Mucosa of rectum (tissue), 2 donors: ENCODE data around the gene VEPH1.

Experiments used
- H3K27ac ChIP-seq, 2 donors: one replicate each; pipeline ENCODE4 v1.7.0; 2013; ENCODE audit warnings: inconsistent platforms in 2 of 2, low read depth in 2 of 2, low read length in 2 of 2
- H3K27me3 ChIP-seq, 2 donors: one replicate each; pipeline ENCODE4 v1.7.0; 2013; ENCODE audit warnings: low read length in 2 of 2; ENCODE audit not compliant: control insufficient read depth in 2 of 2, insufficient read depth in 2 of 2
- H3K36me3 ChIP-seq, 2 donors: one replicate each; pipeline ENCODE4 v1.7.0; 2013; ENCODE audit warnings: low read length in 2 of 2; ENCODE audit not compliant: control insufficient read depth in 2 of 2, insufficient read depth in 2 of 2
- H3K4me1 ChIP-seq, 2 donors: one replicate each; pipeline ENCODE4 v1.7.0; 2013; ENCODE audit warnings: low read length in 2 of 2, mild to moderate bottlenecking in 1 of 2; ENCODE audit not compliant: control insufficient read depth in 2 of 2, insufficient read depth in 2 of 2
- H3K4me3 ChIP-seq, 2 donors: one replicate each; pipeline ENCODE4 v1.7.0; 2013; ENCODE audit warnings: low read length in 2 of 2
- H3K9ac ChIP-seq, 2 donors: one replicate each; pipeline ENCODE4 v1.7.0; 2013; ENCODE audit warnings: low read length in 2 of 2, low read depth in 1 of 2, mild to moderate bottlenecking in 1 of 2
- H3K9me3 ChIP-seq, 2 donors: one replicate each; pipeline ENCODE4 v1.7.0; 2013; ENCODE audit warnings: low read length in 2 of 2; ENCODE audit not compliant: control insufficient read depth in 2 of 2
- donor health status: healthy.
- donor health status: Normal muscosa, but diverticular disease.

The VEPH1 gene

DNA sequence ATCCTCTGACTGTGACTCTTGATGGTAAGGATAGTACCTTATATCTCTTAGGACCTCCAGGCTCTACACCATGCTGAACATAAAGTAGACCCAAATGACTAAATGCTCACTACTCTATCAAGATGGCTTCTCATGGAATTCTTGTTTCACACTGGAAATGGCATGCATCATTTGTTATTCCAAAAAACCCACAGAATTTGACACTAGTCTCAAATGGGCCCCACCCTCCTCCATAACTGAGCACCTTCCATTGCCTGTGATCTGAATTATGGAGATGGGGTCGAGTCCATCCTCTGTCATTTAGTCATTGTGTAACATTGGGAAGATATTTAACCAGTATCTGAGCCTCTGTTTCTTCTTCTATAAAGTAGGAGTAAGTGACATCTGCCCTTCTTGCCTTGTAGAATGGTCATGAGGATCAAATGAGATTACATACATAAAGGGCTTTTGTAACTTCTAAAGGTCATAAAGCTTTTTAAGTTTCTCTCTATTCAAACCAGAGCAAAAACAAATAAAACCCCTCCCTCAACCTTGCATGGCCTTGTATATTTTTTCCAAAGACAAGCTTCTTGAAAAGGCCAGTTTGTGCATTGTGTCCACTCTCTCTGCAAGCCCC lies 123.6 kb downstream of the VEPH1 start:
- Histone ChIP-seq H3K9ac (no peak overlapping the region), H3K27ac (no peak overlapping the region), H3K4me3 (no peak overlapping the region), H3K36me3 (no peaks in the 10 kb centered on the region), H3K9me3 (no peaks in the 10 kb centered on the region), H3K4me1 (no peaks in the 10 kb centered on the region), H3K27me3 (no peaks in the 10 kb centered on the region)

DNA sequence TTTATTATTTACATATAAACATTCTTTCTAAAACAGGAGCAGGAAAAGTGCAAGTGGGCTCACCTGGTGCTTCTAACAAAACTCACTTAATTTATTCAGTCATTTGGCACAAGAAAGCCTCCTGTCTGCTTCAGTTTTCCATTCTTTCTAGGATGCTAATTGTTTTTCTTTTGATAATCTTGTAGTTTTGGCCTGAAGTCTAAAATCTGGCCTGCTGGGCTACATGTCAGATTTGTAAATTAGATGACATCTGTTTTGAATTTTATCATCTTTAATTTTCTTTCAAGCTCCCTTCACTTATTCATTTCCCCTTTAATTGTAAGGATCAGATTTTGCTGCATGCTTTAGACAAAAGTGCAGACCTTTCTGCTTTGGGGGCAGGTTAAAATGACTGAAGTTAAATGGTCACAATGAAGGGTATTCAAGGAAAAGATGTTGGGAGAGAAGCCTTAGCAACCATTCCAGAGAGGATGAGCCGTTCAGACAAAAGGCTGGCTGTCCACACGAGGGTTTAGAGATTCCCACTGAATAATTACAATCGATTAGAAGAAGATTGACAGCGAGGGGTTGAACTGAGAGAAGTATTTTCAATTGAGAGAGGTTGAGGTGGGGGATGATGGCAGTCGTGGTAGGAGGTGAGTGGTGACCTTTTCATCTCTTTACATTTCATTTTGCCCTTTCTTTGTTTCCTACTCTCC lies 126.5 kb downstream of the VEPH1 start:
- H3K27ac ChIP-seq, result no peak overlapping the region
- H3K9me3 ChIP-seq, result no peaks in the 10 kb centered on the region
- H3K9ac ChIP-seq, result no peak overlapping the region
- no peaks in the 10 kb centered on the region for H3K27me3 ChIP-seq
- no peaks in the 10 kb centered on the region for H3K36me3 ChIP-seq
- H3K4me1 ChIP-seq, result no peaks in the 10 kb centered on the region
- H3K4me3 ChIP-seq, result no peak overlapping the region

DNA sequence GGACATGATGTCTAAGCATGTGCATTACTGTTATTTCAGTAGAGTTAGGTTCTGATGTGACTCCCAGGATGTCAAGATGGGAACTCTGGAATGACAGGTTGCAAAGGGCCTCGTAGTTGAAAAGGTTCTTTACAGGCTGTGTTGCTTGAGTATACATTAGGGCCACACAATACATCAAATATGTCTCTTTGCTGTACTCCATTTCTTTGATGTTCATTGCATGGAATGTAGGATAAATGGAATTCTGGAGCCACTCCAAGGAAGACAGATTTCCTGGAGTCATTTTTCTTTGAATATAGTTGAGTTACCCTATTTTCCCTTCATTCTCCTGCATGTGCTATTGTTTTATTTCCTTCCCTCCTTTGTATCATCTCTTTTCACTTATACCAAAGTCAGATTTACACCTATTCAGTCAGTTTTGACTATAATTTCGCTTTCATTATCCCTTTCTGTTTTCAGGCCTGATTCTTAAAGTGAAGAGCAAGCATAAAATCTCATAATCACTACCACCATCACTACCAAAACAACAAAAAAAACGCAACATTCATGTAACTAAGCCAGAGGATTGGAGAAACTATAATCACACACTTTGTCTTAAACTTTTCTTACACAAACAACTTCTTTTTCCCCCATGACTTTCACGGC lies 127.8 kb downstream of the VEPH1 start:
- H3K27ac ChIP-seq, result no peak overlapping the region
- no peaks in the 10 kb centered on the region for H3K27me3 ChIP-seq
- no peaks in the 10 kb centered on the region for H3K36me3 ChIP-seq
- H3K4me3 ChIP-seq, result no peak overlapping the region
- no peaks in the 10 kb centered on the region for H3K4me1 ChIP-seq
- H3K9ac ChIP-seq, result no peak overlapping the region
- no peaks in the 10 kb centered on the region for H3K9me3 ChIP-seq

DNA sequence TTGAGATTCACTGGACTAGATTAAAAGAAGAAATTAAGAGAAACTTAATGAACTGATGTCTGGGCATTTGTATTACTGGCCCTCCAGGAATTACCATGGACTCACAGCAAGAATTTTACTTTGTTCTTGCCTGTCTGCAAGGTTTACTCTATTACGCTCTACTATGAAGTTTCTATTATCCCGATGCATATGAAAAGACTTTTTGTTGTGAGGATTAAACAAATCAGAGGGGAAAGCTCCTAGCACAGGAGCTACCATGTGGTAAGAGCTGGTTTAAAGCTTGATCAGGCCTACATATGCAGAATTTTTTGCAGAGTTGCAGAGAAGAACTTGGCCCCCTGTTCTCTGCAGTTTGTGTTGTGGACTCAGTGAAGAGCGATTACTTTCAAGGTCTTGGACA lies 128.3 kb downstream of the VEPH1 start:
- Histone ChIP-seq H3K9ac (no peak overlapping the region), H3K9me3 (no peaks in the 10 kb centered on the region), H3K27me3 (no peaks in the 10 kb centered on the region), H3K36me3 (no peaks in the 10 kb centered on the region), H3K27ac (no peak overlapping the region), H3K4me1 (no peaks in the 10 kb centered on the region), H3K4me3 (no peak overlapping the region)

DNA sequence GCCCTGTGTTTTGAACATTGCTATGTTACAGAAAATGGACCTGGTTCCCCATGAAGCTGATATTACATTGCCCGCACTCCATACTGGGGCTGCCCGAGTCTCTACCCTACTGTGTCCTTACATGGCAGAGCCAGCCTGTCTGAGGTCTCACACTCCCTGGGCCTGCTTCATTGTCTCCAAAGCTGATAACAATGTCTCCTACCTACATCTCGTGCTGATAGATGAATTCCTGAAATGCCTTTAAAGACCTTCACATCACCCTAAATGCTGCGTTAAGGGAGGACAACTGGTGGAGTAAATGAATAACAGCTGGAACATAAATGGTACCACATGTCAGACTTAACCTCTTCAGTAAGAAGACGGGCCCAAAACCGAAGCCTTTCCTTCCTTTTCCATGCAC lies 129.4 kb downstream of the VEPH1 start:
- H3K9ac ChIP-seq, result no peak overlapping the region
- H3K36me3 ChIP-seq, result no peaks in the 10 kb centered on the region

DNA sequence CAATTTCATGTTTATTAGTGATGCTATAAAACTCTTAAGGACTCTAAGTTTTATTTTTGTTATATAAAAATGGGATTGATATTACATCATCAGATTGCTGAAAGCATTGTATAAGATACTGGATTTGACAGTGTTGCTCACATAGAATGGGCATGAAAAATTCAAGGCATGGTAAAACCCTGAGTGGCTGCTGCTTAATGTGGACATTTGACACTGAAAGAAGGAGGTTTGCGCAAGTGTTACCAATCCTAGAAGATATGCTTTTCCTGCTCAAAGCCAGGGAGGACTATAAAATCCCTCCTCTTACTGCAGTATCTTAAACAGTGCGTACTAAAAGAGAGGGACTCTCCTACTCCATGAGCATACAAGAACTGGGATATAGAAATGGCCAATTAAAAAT lies 132.3 kb downstream of the VEPH1 start:
- H3K9ac ChIP-seq, result no peak overlapping the region
- no peak overlapping the region for H3K27ac ChIP-seq
- no peaks in the 10 kb centered on the region for H3K27me3 ChIP-seq
- H3K4me1 ChIP-seq, result no peaks in the 10 kb centered on the region
- H3K36me3 ChIP-seq, result no peaks in the 10 kb centered on the region
- H3K4me3 ChIP-seq, result no peak overlapping the region
- H3K9me3 ChIP-seq, result no peaks in the 10 kb centered on the region

More for the DNA sequence above, 129.4 kb downstream of the VEPH1 start:
- H3K27ac ChIP-seq, result no peak overlapping the region
- no peaks in the 10 kb centered on the region for H3K4me1 ChIP-seq
- H3K9me3 ChIP-seq, result no peaks in the 10 kb centered on the region
- no peak overlapping the region for H3K4me3 ChIP-seq
- no peaks in the 10 kb centered on the region for H3K27me3 ChIP-seq

DNA sequence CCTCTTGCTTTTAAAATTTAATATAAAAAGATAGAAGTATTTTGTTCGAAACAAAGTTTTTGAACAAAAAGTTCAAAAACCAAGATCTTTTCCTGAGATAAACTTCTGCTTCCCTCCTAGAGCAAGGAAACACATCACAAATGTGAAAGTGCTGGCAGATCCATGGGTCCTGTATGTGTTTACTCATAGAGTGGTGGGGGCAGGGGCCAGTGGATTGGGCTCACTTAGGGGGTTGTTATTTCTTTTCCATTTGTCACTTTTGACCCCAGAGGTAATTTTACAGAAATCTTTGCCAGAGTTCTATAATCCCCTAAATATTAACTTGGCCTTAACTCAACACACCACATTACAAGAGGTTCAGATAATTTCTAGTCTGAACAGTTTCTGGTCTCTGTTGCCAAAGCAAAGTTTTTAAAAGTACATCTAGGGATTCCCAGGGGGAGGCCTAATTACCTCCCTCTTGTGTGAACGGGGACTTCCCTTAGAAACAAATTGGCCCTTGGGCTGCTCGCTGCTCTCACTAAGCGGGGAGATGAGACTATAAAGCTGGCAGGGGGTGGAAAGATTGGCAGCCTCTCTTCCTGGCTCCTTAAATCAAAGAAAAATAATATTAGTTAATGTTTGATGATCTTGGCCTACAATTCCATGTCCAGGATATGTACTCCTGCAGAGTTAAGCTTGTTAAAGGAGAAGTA lies 133.3 kb downstream of the VEPH1 start:
- no peaks in the 10 kb centered on the region for H3K4me1 ChIP-seq
- H3K9me3 ChIP-seq, result no peaks in the 10 kb centered on the region
- H3K27ac ChIP-seq, result no peak overlapping the region
- no peaks in the 10 kb centered on the region for H3K27me3 ChIP-seq
- H3K9ac ChIP-seq, result no peak overlapping the region
- no peaks in the 10 kb centered on the region for H3K36me3 ChIP-seq
- no peak overlapping the region for H3K4me3 ChIP-seq

DNA sequence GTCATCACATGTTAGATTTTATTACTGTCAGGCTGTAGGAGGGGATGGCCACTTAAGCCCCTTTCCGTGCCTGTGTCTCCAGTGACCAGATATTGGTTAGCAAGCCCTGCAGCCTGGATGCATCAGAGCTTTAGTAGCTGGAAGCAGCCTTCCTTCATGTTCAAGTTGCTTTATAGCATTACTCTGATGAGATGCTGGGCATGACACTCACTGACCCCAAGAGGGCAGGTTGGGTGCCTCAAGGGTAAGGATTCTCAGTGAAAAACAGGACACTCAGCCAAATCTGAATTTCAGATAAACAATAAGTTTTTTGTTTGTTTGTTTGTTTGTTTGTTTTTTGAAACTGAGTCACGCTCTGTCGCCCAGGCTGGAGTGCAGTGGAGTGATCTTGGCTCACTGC lies 135.0 kb downstream of the VEPH1 start:
- Histone ChIP-seq H3K27ac (no peak overlapping the region), H3K4me3 (no peak overlapping the region), H3K9ac (no peak overlapping the region), H3K4me1 (no peaks in the 10 kb centered on the region), H3K36me3 (no peaks in the 10 kb centered on the region), H3K9me3 (no peaks in the 10 kb centered on the region), H3K27me3 (no peaks in the 10 kb centered on the region)

DNA sequence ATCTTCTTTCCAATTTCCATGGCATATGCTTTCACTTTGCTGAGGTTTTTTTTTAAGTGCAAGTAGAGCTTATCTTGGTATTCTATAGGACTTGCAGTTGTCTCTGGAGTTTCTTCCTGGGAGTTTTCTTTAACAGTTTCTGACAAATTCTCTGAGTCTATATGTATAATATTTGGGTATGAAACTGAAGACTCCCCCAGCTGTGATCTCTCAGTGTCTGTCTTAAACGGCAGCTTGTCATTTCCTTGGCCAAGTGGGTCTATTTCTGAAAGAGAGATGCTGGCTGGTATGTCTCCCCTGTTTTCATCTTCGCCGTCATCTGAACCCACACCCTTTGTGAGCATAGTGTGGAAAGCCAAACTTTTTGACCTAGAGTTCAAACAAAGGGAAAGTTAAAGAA lies 139.8 kb downstream of the VEPH1 start:
- H3K36me3 ChIP-seq, result no peaks in the 10 kb centered on the region
- no peaks in the 10 kb centered on the region for H3K9me3 ChIP-seq
- H3K27me3 ChIP-seq, result no peaks in the 10 kb centered on the region
- no peaks in the 10 kb centered on the region for H3K4me1 ChIP-seq
- H3K4me3 ChIP-seq, result no peak overlapping the region
- H3K9ac ChIP-seq, result no peak overlapping the region
- no peak overlapping the region for H3K27ac ChIP-seq

DNA sequence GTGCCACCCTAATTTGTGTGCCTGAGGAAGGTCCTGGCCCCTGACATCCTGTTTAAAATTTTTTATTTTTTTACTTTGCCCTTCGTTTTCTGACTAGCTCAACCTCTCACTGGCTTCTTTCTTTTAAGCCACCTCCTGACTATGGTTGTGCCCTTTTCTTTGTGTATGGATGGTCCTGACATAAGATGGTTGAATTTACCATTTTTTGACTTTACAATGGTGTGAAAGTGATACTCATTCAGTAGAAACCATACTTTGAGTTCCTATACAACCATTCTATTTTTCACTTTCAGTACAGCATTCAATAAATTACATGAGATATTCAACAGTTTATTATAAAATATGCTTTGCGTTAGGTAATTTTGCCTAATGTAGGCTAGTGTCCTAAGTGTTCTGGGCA lies 140.9 kb downstream of the VEPH1 start:
- no peak overlapping the region for H3K4me3 ChIP-seq
- H3K9me3 ChIP-seq, result no peaks in the 10 kb centered on the region
- H3K27ac ChIP-seq, result no peak overlapping the region
- H3K9ac ChIP-seq, result no peak overlapping the region
- H3K4me1 ChIP-seq, result no peaks in the 10 kb centered on the region
- H3K36me3 ChIP-seq, result no peaks in the 10 kb centered on the region
- no peaks in the 10 kb centered on the region for H3K27me3 ChIP-seq
